ENCODE data around the gene DYNLT5. TPM values are rescaled to one million over a fixed set of nuclear protein-coding genes. Genes with fewer than 3 reads are reported as not detected.

The DYNLT5 gene, protein sequence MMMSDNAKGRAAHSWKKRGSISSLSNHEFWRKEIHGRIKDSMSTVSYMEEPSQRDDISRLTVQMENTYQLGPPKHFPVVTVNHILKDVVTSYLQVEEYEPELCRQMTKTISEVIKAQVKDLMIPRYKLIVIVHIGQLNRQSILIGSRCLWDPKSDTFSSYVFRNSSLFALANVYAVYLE
- under 0.01 and 0.50 TPM in 2 replicates for total RNA-seq
- 0.32 and 0.37 TPM in 2 replicates for polyA plus RNA-seq
- polyA plus RNA-seq (2012) = 0.13 and 0.24 TPM in 2 replicates
- polyA minus RNA-seq (ENCODE audit: low replicate concordance) = not detected in 2 replicates

- H3K9ac ChIP-seq (ENCODE audit: insufficient read depth, low read length) = peak within 1 kb of the TSS; percentile 11
- peak within 1 kb of the TSS; percentile 74 for H2AFZ ChIP-seq (ENCODE audit: low read length)
- H3K36me3 ChIP-seq (ENCODE audit: control insufficient read depth, insufficient read depth, low read length) = no peaks in the 10 kb centered on the region
- TF ChIP-seq, protein P1, sequence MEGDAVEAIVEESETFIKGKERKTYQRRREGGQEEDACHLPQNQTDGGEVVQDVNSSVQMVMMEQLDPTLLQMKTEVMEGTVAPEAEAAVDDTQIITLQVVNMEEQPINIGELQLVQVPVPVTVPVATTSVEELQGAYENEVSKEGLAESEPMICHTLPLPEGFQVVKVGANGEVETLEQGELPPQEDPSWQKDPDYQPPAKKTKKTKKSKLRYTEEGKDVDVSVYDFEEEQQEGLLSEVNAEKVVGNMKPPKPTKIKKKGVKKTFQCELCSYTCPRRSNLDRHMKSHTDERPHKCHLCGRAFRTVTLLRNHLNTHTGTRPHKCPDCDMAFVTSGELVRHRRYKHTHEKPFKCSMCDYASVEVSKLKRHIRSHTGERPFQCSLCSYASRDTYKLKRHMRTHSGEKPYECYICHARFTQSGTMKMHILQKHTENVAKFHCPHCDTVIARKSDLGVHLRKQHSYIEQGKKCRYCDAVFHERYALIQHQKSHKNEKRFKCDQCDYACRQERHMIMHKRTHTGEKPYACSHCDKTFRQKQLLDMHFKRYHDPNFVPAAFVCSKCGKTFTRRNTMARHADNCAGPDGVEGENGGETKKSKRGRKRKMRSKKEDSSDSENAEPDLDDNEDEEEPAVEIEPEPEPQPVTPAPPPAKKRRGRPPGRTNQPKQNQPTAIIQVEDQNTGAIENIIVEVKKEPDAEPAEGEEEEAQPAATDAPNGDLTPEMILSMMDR (conservative IDR thresholded peaks at IDR 0.05 in 1 of 2, IDR thresholded peaks at IDR 0.05 in 1 of 2; ENCODE audit: low read depth in 1 of 2, low read length in 2 of 2) = peak in 1 of 2 donors; percentile 32
- TF ChIP-seq EZH2 (IDR thresholded peaks at IDR 0.05; ENCODE audit: low read length, missing control alignments) = no peak
- H3K27me3 ChIP-seq (ENCODE audit: control insufficient read depth, insufficient read depth, low read length) = no peaks in the 10 kb centered on the region
- no peaks in the 10 kb centered on the region for H3K79me2 ChIP-seq (ENCODE audit: control insufficient read depth, insufficient read depth, low read length)
- DNase-seq (ENCODE audit: low read depth in 2 of 2) = peak; percentile 50 to 59
- no peak within 1 kb of the TSS for H3K27ac ChIP-seq (ENCODE audit: insufficient read depth, low read length)
- peak within 1 kb of the TSS; percentile 15 to 52 (median 46) for H3K4me3 ChIP-seq (replicated peaks in 1 of 4; ENCODE audit: control extremely low read depth in 1 of 4, insufficient read depth in 1 of 4, low read depth in 3 of 4, low read length in 4 of 4)
- no peaks in the 10 kb centered on the region for H4K20me1 ChIP-seq (ENCODE audit: control insufficient read depth, extremely low read depth, insufficient read depth, low read length)
- no peaks in the 10 kb centered on the region for H3K9me3 ChIP-seq (ENCODE audit: control insufficient read depth, insufficient read depth, low read depth, low read length)
- peak within 1 kb of the TSS; percentile 87 for H3K4me2 ChIP-seq (ENCODE audit: extremely low read depth, insufficient read depth, low read length)
- peaks cover 4% of the 10 kb centered on the region for H3K4me1 ChIP-seq (ENCODE audit: control insufficient read depth, extremely low read depth, insufficient read depth, low read length)
Measured at GRCh38 chr1:66752000-66752592, at the start of gene DYNLT5. Gene DYNLT5 (plus strand): TSS chr1:66752459. CDS start chr1:66754659, 2,200 bp downstream.

GRCh38 chr1:66704177-66704875 is 47.9 kb upstream of the DYNLT5 start:
- TF ChIP-seq, protein P1 (conservative IDR thresholded peaks at IDR 0.05 in 1 of 2, IDR thresholded peaks at IDR 0.05 in 1 of 2; ENCODE audit: low read depth in 1 of 2, low read length in 2 of 2) = no peak
- TF ChIP-seq EZH2 (IDR thresholded peaks at IDR 0.05; ENCODE audit: low read length, missing control alignments) = no peak
- Histone ChIP-seq H3K79me2 (ENCODE audit: control insufficient read depth, insufficient read depth, low read length) (no peaks in the 10 kb centered on the region), H4K20me1 (ENCODE audit: control insufficient read depth, extremely low read depth, insufficient read depth, low read length) (no peaks in the 10 kb centered on the region), H3K4me1 (ENCODE audit: control insufficient read depth, extremely low read depth, insufficient read depth, low read length) (no peaks in the 10 kb centered on the region), H3K9me3 (ENCODE audit: control insufficient read depth, insufficient read depth, low read depth, low read length) (no peaks in the 10 kb centered on the region), H3K4me3 (replicated peaks in 1 of 4; ENCODE audit: control extremely low read depth in 1 of 4, insufficient read depth in 1 of 4, low read depth in 3 of 4, low read length in 4 of 4) (no peak overlapping the region), H3K4me2 (ENCODE audit: extremely low read depth, insufficient read depth, low read length) (no peak overlapping the region), H3K36me3 (ENCODE audit: control insufficient read depth, insufficient read depth, low read length) (no peaks in the 10 kb centered on the region), H3K27me3 (ENCODE audit: control insufficient read depth, insufficient read depth, low read length) (no peaks in the 10 kb centered on the region), H3K27ac (ENCODE audit: insufficient read depth, low read length) (no peak overlapping the region), H2AFZ (ENCODE audit: low read length) (no peak overlapping the region), H3K9ac (ENCODE audit: insufficient read depth, low read length) (no peak overlapping the region)
- DNase-seq (ENCODE audit: low read depth in 2 of 2) = no peak

GRCh38 chr1:66705110-66705509 is 47.1 kb upstream of the DYNLT5 start:
- no peaks in the 10 kb centered on the region for H3K9me3 ChIP-seq (ENCODE audit: control insufficient read depth, insufficient read depth, low read depth, low read length)
- H3K27me3 ChIP-seq (ENCODE audit: control insufficient read depth, insufficient read depth, low read length) = no peaks in the 10 kb centered on the region
- TF ChIP-seq, protein P1 (conservative IDR thresholded peaks at IDR 0.05 in 1 of 2, IDR thresholded peaks at IDR 0.05 in 1 of 2; ENCODE audit: low read depth in 1 of 2, low read length in 2 of 2) = no peak
- no peak for TF ChIP-seq EZH2 (IDR thresholded peaks at IDR 0.05; ENCODE audit: low read length, missing control alignments)
- no peaks in the 10 kb centered on the region for H3K4me1 ChIP-seq (ENCODE audit: control insufficient read depth, extremely low read depth, insufficient read depth, low read length)
- no peaks in the 10 kb centered on the region for H3K79me2 ChIP-seq (ENCODE audit: control insufficient read depth, insufficient read depth, low read length)
- H4K20me1 ChIP-seq (ENCODE audit: control insufficient read depth, extremely low read depth, insufficient read depth, low read length) = no peaks in the 10 kb centered on the region
- no peak overlapping the region for H2AFZ ChIP-seq (ENCODE audit: low read length)
- H3K27ac ChIP-seq (ENCODE audit: insufficient read depth, low read length) = no peak overlapping the region
- no peaks in the 10 kb centered on the region for H3K36me3 ChIP-seq (ENCODE audit: control insufficient read depth, insufficient read depth, low read length)
- H3K4me2 ChIP-seq (ENCODE audit: extremely low read depth, insufficient read depth, low read length) = no peak overlapping the region
- no peak overlapping the region for H3K9ac ChIP-seq (ENCODE audit: insufficient read depth, low read length)
- H3K4me3 ChIP-seq (replicated peaks in 1 of 4; ENCODE audit: control extremely low read depth in 1 of 4, insufficient read depth in 1 of 4, low read depth in 3 of 4, low read length in 4 of 4) = no peak overlapping the region
- no peak for DNase-seq (ENCODE audit: low read depth in 2 of 2)

Measured in fibroblast of lung (primary cell).